ENCODE results near the gene POLG2. TPM values are rescaled to one million over a fixed set of nuclear protein-coding genes. Genes with fewer than 3 reads are reported as not detected.
A peak's percentile ranks its signal among the peaks of the same experiment; 100 is the strongest.
"Not testable (repeated sequence)": the region's sequence is repeated elsewhere in the genome, so short reads cannot be mapped to it uniquely, and the experiment has no call there.

POLG2 gene
- total RNA-seq, 4 donors from 2014 or later = 5.9 to 17.1 (median 10.3) TPM

- no peak for DNase-seq (ENCODE audit: low spot score in 2 of 2)
- Histone ChIP-seq H3K4me3 (peak overlapping the region; percentile 55 to 78 (median 72)), H3K4me1 (peaks cover 0 to 75% (median 17%) of the 10 kb centered on the region in 4 donors), H3K36me3 (peaks cover 6 to 58% (median 21%) of the 10 kb centered on the region in 3 donors), H3K9me3 (no peaks in the 10 kb centered on the region), H3K27me3 (no peaks in the 10 kb centered on the region), H3K27ac (peak overlapping the region; percentile 63 to 88 (median 76))
- 0 to 1% methylated on average over 20 of the region's 20 CpGs for WGBS, 2 donors
- no peak for TF ChIP-seq CTCF (IDR thresholded peaks at IDR 0.05)
- TF ChIP-seq POLR2A (IDR thresholded peaks at IDR 0.05) = no peak
- TF ChIP-seq EP300 (IDR thresholded peaks at IDR 0.05) = no peak
Observed at GRCh38 chr17:64496348-64496785, 487 bp downstream of the POLG2 start.

- H3K4me3 ChIP-seq; H3K9me3 ChIP-seq; H3K27ac ChIP-seq; H3K27me3 ChIP-seq; DNase-seq (ENCODE audit: low spot score in 2 of 2): not testable (repeated sequence)
- 93 to 94% methylated on average over 5 of the region's 5 CpGs for WGBS, 2 donors
- peaks cover 0 to 64% (median 17%) of the 10 kb centered on the region in 4 donors for H3K4me1 ChIP-seq
- H3K36me3 ChIP-seq = peaks cover 2 to 57% (median 10%) of the 10 kb centered on the region in 3 donors
Observed at GRCh38 chr17:64495300-64495699, 1.6 kb downstream of the POLG2 start.

GRCh38 chr17:64494121-64494520 lies 2.7 kb downstream of the POLG2 start:
- H3K4me1 ChIP-seq = peaks cover 0 to 54% (median 16%) of the 10 kb centered on the region in 4 donors
- DNase-seq (ENCODE audit: low spot score in 2 of 2) = no peak
- H3K36me3 ChIP-seq = peaks cover 0 to 57% (median 0%) of the 10 kb centered on the region in 3 donors
- H3K9me3 ChIP-seq = no peaks in the 10 kb centered on the region
- TF ChIP-seq EP300 (IDR thresholded peaks at IDR 0.05) (no peak), POLR2A (IDR thresholded peaks at IDR 0.05) (no peak), CTCF (IDR thresholded peaks at IDR 0.05) (no peak)
- no peak overlapping the region for H3K27ac ChIP-seq
- no peak overlapping the region for H3K4me3 ChIP-seq
- no peaks in the 10 kb centered on the region for H3K27me3 ChIP-seq
- 80 to 84% methylated on average over 2 of the region's 2 CpGs for WGBS, 2 donors

- TF ChIP-seq POLR2A (IDR thresholded peaks at IDR 0.05) = no peak
- no peak for TF ChIP-seq EP300 (IDR thresholded peaks at IDR 0.05)
- peak in 4 of 5 experiments; percentile 35 to 50 (median 38) for TF ChIP-seq CTCF (IDR thresholded peaks at IDR 0.05)
- peaks cover 0 to 61% (median 0%) of the 10 kb centered on the region in 3 donors for H3K36me3 ChIP-seq
Observed at GRCh38 chr17:64492481-64493109, 4.3 kb downstream of the POLG2 start.

GRCh38 chr17:64491994-64492393 lies 4.9 kb downstream of the POLG2 start:
- TF ChIP-seq POLR2A (IDR thresholded peaks at IDR 0.05) = no peak
- no peak for TF ChIP-seq CTCF (IDR thresholded peaks at IDR 0.05)
- no peak for TF ChIP-seq EP300 (IDR thresholded peaks at IDR 0.05)
- Histone ChIP-seq H3K27me3 (no peaks in the 10 kb centered on the region), H3K4me3 (no peak overlapping the region), H3K27ac (no peak overlapping the region), H3K36me3 (peaks cover 0 to 64% (median 0%) of the 10 kb centered on the region in 3 donors), H3K9me3 (no peaks in the 10 kb centered on the region), H3K4me1 (peaks cover 0 to 33% (median 16%) of the 10 kb centered on the region in 4 donors)
- DNase-seq (ENCODE audit: low spot score in 2 of 2) = no peak
- 64 to 75% methylated on average over 3 of the region's 3 CpGs for WGBS, 2 donors

More at GRCh38 chr17:64492481-64493109, 4.3 kb downstream of the POLG2 start:
- Histone ChIP-seq H3K27me3 (no peaks in the 10 kb centered on the region), H3K4me1 (peaks cover 0 to 39% (median 16%) of the 10 kb centered on the region in 4 donors), H3K27ac (no peak overlapping the region), H3K9me3 (no peaks in the 10 kb centered on the region), H3K4me3 (no peak overlapping the region)
- 81 to 85% methylated on average over 6 of the region's 6 CpGs for WGBS, 2 donors
- DNase-seq (ENCODE audit: low spot score in 2 of 2) = no peak

All from tibial nerve (tissue), 4 donors.